ENCODE data around the gene VTI1A.

DNA sequence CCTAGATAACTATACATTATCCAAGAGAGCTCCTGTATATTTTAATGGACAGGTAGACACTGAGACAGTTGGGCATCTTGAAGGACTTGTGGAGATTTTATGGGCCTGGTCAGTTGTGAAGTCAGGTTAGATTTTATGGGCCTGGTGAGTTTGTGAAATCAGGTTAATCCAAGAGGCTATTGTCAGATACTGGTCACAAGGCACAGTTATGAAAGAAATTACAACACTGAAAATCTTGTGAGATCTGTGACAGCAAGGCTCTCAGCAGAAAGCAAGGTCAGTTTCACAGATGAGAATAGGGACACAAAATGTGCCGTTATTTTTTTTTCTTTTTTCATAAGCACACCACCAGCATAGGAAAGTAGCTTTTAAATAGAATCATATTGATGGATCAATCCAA, 167.6 kb downstream of the VTI1A start:
- TF ChIP-seq, protein P1, sequence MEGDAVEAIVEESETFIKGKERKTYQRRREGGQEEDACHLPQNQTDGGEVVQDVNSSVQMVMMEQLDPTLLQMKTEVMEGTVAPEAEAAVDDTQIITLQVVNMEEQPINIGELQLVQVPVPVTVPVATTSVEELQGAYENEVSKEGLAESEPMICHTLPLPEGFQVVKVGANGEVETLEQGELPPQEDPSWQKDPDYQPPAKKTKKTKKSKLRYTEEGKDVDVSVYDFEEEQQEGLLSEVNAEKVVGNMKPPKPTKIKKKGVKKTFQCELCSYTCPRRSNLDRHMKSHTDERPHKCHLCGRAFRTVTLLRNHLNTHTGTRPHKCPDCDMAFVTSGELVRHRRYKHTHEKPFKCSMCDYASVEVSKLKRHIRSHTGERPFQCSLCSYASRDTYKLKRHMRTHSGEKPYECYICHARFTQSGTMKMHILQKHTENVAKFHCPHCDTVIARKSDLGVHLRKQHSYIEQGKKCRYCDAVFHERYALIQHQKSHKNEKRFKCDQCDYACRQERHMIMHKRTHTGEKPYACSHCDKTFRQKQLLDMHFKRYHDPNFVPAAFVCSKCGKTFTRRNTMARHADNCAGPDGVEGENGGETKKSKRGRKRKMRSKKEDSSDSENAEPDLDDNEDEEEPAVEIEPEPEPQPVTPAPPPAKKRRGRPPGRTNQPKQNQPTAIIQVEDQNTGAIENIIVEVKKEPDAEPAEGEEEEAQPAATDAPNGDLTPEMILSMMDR (conservative IDR thresholded peaks at IDR 0.05; ENCODE audit: low read depth, low read length): no peak
- no peak for TF ChIP-seq POLR2A (IDR thresholded peaks at IDR 0.05; ENCODE audit: low read depth, low read length)
- TF ChIP-seq, protein P2, sequence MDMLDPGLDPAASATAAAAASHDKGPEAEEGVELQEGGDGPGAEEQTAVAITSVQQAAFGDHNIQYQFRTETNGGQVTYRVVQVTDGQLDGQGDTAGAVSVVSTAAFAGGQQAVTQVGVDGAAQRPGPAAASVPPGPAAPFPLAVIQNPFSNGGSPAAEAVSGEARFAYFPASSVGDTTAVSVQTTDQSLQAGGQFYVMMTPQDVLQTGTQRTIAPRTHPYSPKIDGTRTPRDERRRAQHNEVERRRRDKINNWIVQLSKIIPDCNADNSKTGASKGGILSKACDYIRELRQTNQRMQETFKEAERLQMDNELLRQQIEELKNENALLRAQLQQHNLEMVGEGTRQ (IDR thresholded peaks at IDR 0.05; ENCODE audit: low read depth, low read length): no peak

All from IMR-90 (cell line).